ENCODE measurements around the gene MYLK2.

MYLK2 gene

GRCh38 chr20:31864521-31865400 lies 45.6 kb downstream of the MYLK2 start:
- Histone ChIP-seq H3K9me3 (ENCODE audit: control insufficient read depth in 2 of 2, low read length in 2 of 2) (no peaks in the 10 kb centered on the region), H3K27me3 (ENCODE audit: control insufficient read depth in 1 of 2, insufficient read depth in 2 of 2, low read length in 2 of 2) (peaks cover 14 to 28% of the 10 kb centered on the region in 2 donors), H3K36me3 (ENCODE audit: control insufficient read depth in 2 of 2, insufficient read depth in 2 of 2, low read length in 2 of 2) (no peaks in the 10 kb centered on the region), H3K9ac (ENCODE audit: low read length in 2 of 2) (no peak overlapping the region), H3K4me1 (ENCODE audit: control insufficient read depth, insufficient read depth, low read length) (peaks cover 16% of the 10 kb centered on the region), H3K4me3 (ENCODE audit: low read length in 2 of 2) (no peak overlapping the region), H3K27ac (ENCODE audit: low read length) (no peak overlapping the region)

DNA sequence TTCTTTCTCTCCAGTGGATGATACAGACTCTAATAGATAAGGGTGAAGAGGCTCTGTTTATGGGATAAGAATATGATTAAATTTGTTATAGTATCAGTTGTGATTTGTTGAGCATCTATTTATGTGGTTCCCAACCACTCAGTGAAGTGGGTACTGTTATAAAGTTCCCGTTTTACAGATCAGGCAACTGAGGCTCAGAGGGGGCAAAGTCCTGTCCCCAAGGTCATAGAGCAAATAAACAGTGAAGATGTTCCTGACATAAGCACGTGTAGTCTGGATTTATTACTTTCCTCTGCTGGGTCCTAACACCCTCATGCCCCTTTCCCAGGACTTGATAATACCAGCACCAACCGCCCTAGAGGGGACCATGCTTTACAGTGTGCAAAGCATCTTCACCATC lies 47.1 kb downstream of the MYLK2 start:
- no peak overlapping the region for H3K4me3 ChIP-seq (ENCODE audit: low read length in 2 of 2)
- no peak overlapping the region for H3K27ac ChIP-seq (ENCODE audit: low read length)
- H3K4me1 ChIP-seq (ENCODE audit: control insufficient read depth, insufficient read depth, low read length) = peaks cover 13% of the 10 kb centered on the region
- H3K27me3 ChIP-seq (ENCODE audit: control insufficient read depth in 1 of 2, insufficient read depth in 2 of 2, low read length in 2 of 2) = peaks cover 9 to 28% of the 10 kb centered on the region in 2 donors
- no peaks in the 10 kb centered on the region for H3K36me3 ChIP-seq (ENCODE audit: control insufficient read depth in 2 of 2, insufficient read depth in 2 of 2, low read length in 2 of 2)
- H3K9ac ChIP-seq (ENCODE audit: low read length in 2 of 2) = no peak overlapping the region
- no peaks in the 10 kb centered on the region for H3K9me3 ChIP-seq (ENCODE audit: control insufficient read depth in 2 of 2, low read length in 2 of 2)

- peak overlapping the region in 1 of 2 donors; percentile 29 for H3K9ac ChIP-seq (ENCODE audit: low read length in 2 of 2)
These were observed 49.9 kb downstream of the MYLK2 start for GRCh38 chr20:31868853-31869672.

GRCh38 chr20:31869673-31869941 lies 50.5 kb downstream of the MYLK2 start:
- H3K4me3 ChIP-seq (ENCODE audit: low read length in 2 of 2) = peak overlapping the region; percentile 44 to 79
- peaks cover 11% of the 10 kb centered on the region for H3K4me1 ChIP-seq (ENCODE audit: control insufficient read depth, insufficient read depth, low read length)
- peaks cover 9 to 25% of the 10 kb centered on the region in 2 donors for H3K27me3 ChIP-seq (ENCODE audit: control insufficient read depth in 1 of 2, insufficient read depth in 2 of 2, low read length in 2 of 2)
- no peaks in the 10 kb centered on the region for H3K9me3 ChIP-seq (ENCODE audit: control insufficient read depth in 2 of 2, low read length in 2 of 2)
- peak overlapping the region; percentile 31 to 81 for H3K9ac ChIP-seq (ENCODE audit: low read length in 2 of 2)
- H3K27ac ChIP-seq (ENCODE audit: low read length) = no peak overlapping the region
- H3K36me3 ChIP-seq (ENCODE audit: control insufficient read depth in 2 of 2, insufficient read depth in 2 of 2, low read length in 2 of 2) = no peaks in the 10 kb centered on the region

More at GRCh38 chr20:31868853-31869672, 49.9 kb downstream of the MYLK2 start:
- Histone ChIP-seq H3K27me3 (ENCODE audit: control insufficient read depth in 1 of 2, insufficient read depth in 2 of 2, low read length in 2 of 2) (peaks cover 9 to 25% of the 10 kb centered on the region in 2 donors), H3K4me1 (ENCODE audit: control insufficient read depth, insufficient read depth, low read length) (peaks cover 11% of the 10 kb centered on the region), H3K4me3 (ENCODE audit: low read length in 2 of 2) (peak overlapping the region in 1 of 2 donors; percentile 79), H3K27ac (ENCODE audit: low read length) (no peak overlapping the region), H3K36me3 (ENCODE audit: control insufficient read depth in 2 of 2, insufficient read depth in 2 of 2, low read length in 2 of 2) (no peaks in the 10 kb centered on the region), H3K9me3 (ENCODE audit: control insufficient read depth in 2 of 2, low read length in 2 of 2) (no peaks in the 10 kb centered on the region)

- Histone ChIP-seq H3K27me3 (ENCODE audit: control insufficient read depth in 1 of 2, insufficient read depth in 2 of 2, low read length in 2 of 2) (peaks cover 9 to 25% of the 10 kb centered on the region in 2 donors), H3K36me3 (ENCODE audit: control insufficient read depth in 2 of 2, insufficient read depth in 2 of 2, low read length in 2 of 2) (no peaks in the 10 kb centered on the region), H3K9ac (ENCODE audit: low read length in 2 of 2) (peak within 1 kb of the TSS; percentile 50 to 81), H3K9me3 (ENCODE audit: control insufficient read depth in 2 of 2, low read length in 2 of 2) (no peaks in the 10 kb centered on the region), H3K4me1 (ENCODE audit: control insufficient read depth, insufficient read depth, low read length) (peaks cover 11% of the 10 kb centered on the region), H3K4me3 (ENCODE audit: low read length in 2 of 2) (peak within 1 kb of the TSS; percentile 44 to 79), H3K27ac (ENCODE audit: low read length) (no peak within 1 kb of the TSS)
These were observed 51.0 kb downstream of the MYLK2 start, which contains the start of the genes DUSP15 and TTLL9 for GRCh38 chr20:31869942-31870725. Gene DUSP15, minus strand, starts transcription at chr20:31870527. Its CDS starts 190 bp downstream, at chr20:31870337. Gene TTLL9, plus strand, starts transcription at chr20:31870634. Its CDS starts 493 bp downstream, at chr20:31871127.

GRCh38 chr20:31870726-31871617 lies 51.8 kb downstream of the MYLK2 start:
- peaks cover 11% of the 10 kb centered on the region for H3K4me1 ChIP-seq (ENCODE audit: control insufficient read depth, insufficient read depth, low read length)
- H3K9me3 ChIP-seq (ENCODE audit: control insufficient read depth in 2 of 2, low read length in 2 of 2) = no peaks in the 10 kb centered on the region
- H3K27ac ChIP-seq (ENCODE audit: low read length) = no peak overlapping the region
- H3K36me3 ChIP-seq (ENCODE audit: control insufficient read depth in 2 of 2, insufficient read depth in 2 of 2, low read length in 2 of 2) = no peaks in the 10 kb centered on the region
- H3K9ac ChIP-seq (ENCODE audit: low read length in 2 of 2) = peak overlapping the region; percentile 50 to 62
- H3K27me3 ChIP-seq (ENCODE audit: control insufficient read depth in 1 of 2, insufficient read depth in 2 of 2, low read length in 2 of 2) = peaks cover 9 to 25% of the 10 kb centered on the region in 2 donors
- peak overlapping the region; percentile 44 to 79 for H3K4me3 ChIP-seq (ENCODE audit: low read length in 2 of 2)

DNA sequence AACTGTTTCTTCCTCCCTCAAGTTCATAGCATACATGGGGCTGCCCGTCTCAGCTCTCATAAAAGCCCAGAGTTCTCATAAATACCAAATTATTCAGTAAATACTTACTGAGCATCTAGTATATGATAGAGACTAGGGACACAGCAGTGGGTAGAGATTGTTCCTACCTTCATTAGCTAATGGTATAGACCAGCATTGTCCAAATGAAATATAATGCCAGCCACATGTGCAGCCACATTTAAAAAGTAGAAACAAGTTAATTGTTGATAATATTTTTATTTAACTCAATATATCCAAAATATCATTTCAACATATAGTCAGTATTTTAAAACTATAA lies 52.4 kb downstream of the MYLK2 start:
- H3K4me3 ChIP-seq (ENCODE audit: low read length in 2 of 2) = no peak overlapping the region

DNA sequence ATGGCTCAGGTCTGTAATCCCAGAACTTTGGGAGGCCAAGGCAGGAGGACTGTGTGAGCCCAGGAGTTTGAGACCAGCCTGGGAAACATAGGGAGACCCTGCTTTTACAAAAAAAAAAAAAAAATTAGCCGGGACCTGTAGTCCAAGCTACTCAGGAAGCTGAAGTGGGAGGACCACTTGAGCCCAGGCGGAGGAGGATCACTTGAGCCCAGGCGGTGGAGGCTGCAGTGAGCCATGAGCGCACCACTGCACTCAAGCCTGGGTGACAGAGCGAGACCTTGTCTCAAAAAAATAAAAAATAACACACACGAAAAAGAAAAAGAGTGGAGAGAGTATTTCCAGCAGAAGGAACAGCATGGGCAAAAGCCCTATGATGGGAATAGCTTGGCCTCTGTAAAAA lies 53.2 kb downstream of the MYLK2 start:
- Histone ChIP-seq H3K27me3 (ENCODE audit: control insufficient read depth in 1 of 2, insufficient read depth in 2 of 2, low read length in 2 of 2) (peaks cover 9 to 25% of the 10 kb centered on the region in 2 donors), H3K27ac (ENCODE audit: low read length) (no peak overlapping the region), H3K4me1 (ENCODE audit: control insufficient read depth, insufficient read depth, low read length) (peaks cover 11% of the 10 kb centered on the region), H3K36me3 (ENCODE audit: control insufficient read depth in 2 of 2, insufficient read depth in 2 of 2, low read length in 2 of 2) (no peaks in the 10 kb centered on the region), H3K4me3 (ENCODE audit: low read length in 2 of 2) (no peak overlapping the region), H3K9ac (ENCODE audit: low read length in 2 of 2) (no peak overlapping the region), H3K9me3 (ENCODE audit: control insufficient read depth in 2 of 2, low read length in 2 of 2) (no peaks in the 10 kb centered on the region)

More for the DNA sequence above, 52.4 kb downstream of the MYLK2 start:
- peaks cover 9 to 25% of the 10 kb centered on the region in 2 donors for H3K27me3 ChIP-seq (ENCODE audit: control insufficient read depth in 1 of 2, insufficient read depth in 2 of 2, low read length in 2 of 2)
- H3K9ac ChIP-seq (ENCODE audit: low read length in 2 of 2) = no peak overlapping the region
- no peak overlapping the region for H3K27ac ChIP-seq (ENCODE audit: low read length)
- H3K36me3 ChIP-seq (ENCODE audit: control insufficient read depth in 2 of 2, insufficient read depth in 2 of 2, low read length in 2 of 2) = no peaks in the 10 kb centered on the region
- H3K4me1 ChIP-seq (ENCODE audit: control insufficient read depth, insufficient read depth, low read length) = peaks cover 11% of the 10 kb centered on the region
- no peaks in the 10 kb centered on the region for H3K9me3 ChIP-seq (ENCODE audit: control insufficient read depth in 2 of 2, low read length in 2 of 2)

DNA sequence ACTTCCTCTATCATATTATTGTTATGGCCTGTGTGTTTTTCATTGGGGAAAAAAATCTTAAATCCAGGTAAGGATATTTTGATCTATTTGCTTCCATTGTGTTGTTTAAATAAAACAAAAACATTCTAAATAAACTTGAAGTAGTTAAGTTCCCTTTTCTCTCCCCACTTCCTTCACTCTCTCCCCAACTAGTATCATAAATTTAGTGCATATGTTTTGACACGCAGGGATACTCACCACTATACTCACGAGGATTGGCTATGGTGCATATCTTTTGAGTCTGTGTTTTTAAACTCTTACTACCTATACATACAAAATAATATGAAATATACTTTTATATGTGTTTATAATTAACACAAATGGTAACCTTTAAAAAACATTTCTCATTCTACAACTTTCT lies 56.5 kb downstream of the MYLK2 start:
- Histone ChIP-seq H3K9me3 (ENCODE audit: control insufficient read depth in 2 of 2, low read length in 2 of 2) (no peaks in the 10 kb centered on the region), H3K4me3 (ENCODE audit: low read length in 2 of 2) (no peak overlapping the region), H3K9ac (ENCODE audit: low read length in 2 of 2) (no peak overlapping the region), H3K27ac (ENCODE audit: low read length) (no peak overlapping the region), H3K36me3 (ENCODE audit: control insufficient read depth in 2 of 2, insufficient read depth in 2 of 2, low read length in 2 of 2) (no peaks in the 10 kb centered on the region), H3K27me3 (ENCODE audit: control insufficient read depth in 1 of 2, insufficient read depth in 2 of 2, low read length in 2 of 2) (peaks cover 6 to 9% of the 10 kb centered on the region in 2 donors), H3K4me1 (ENCODE audit: control insufficient read depth, insufficient read depth, low read length) (peaks cover 11% of the 10 kb centered on the region)
